Gastrocnemius medialis (tissue), 4 donors: Measurements from ENCODE around the gene ATXN7L2.

Experiments used
- POLR2A ChIP-seq, 2 donors: fragments of 450-650 bp; IDR thresholded peaks; one replicate each; pipeline ENCODE4 v1.6.1; 2017; ENCODE audit warnings: antibody characterized with exemption in 2 of 2, mild to moderate bottlenecking in 2 of 2, moderate library complexity in 2 of 2
- TF ChIP-seq, protein P1 (sequence below), 5 experiments: fragments of 450-650 bp in 3 of 5; fragments of 200-600 bp in 2 of 5; sonication (generic) in 2 of 5; IDR thresholded peaks in 4 of 5; conservative IDR thresholded peaks in 1 of 5; 1 replicate in 4 of 5; 2 replicates in 1 of 5; pipeline ENCODE4 v1.5.1; 2016 to 2019; ENCODE audit warnings: antibody characterized with exemption in 5 of 5, mild to moderate bottlenecking in 3 of 5, moderate library complexity in 3 of 5

DNA sequence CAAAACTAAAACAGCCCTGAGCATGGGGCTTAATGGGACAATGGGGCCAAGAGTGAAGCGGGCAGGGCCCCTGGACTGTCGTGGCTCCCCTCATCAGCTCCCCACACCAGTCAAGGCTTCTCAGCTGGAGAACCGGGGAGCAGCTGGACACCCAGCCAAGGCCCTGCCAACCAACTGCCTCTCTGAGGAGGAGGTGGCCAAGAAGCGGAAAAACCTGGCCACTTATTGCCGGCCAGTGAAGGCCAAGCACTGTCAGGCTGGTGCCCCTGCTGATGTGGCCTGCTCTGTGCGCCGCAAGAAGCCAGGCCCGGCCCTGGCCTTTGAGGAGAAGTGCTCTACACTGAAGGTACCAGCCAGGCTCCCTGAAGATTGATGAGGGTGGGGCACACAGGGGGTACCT lies 7.7 kb downstream of the ATXN7L2 start:
- TF ChIP-seq, protein P1, sequence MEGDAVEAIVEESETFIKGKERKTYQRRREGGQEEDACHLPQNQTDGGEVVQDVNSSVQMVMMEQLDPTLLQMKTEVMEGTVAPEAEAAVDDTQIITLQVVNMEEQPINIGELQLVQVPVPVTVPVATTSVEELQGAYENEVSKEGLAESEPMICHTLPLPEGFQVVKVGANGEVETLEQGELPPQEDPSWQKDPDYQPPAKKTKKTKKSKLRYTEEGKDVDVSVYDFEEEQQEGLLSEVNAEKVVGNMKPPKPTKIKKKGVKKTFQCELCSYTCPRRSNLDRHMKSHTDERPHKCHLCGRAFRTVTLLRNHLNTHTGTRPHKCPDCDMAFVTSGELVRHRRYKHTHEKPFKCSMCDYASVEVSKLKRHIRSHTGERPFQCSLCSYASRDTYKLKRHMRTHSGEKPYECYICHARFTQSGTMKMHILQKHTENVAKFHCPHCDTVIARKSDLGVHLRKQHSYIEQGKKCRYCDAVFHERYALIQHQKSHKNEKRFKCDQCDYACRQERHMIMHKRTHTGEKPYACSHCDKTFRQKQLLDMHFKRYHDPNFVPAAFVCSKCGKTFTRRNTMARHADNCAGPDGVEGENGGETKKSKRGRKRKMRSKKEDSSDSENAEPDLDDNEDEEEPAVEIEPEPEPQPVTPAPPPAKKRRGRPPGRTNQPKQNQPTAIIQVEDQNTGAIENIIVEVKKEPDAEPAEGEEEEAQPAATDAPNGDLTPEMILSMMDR (IDR thresholded peaks at IDR 0.05 in 4 of 5, conservative IDR thresholded peaks at IDR 0.05 in 1 of 5), result no peak
- no peak for TF ChIP-seq POLR2A (IDR thresholded peaks at IDR 0.05)
